GM23248 (cell line): Measurements from ENCODE around the gene LRFN2.

Experiments used
- EZH2 ChIP-seq: fragments of 200-600 bp; sonication (generic); IDR thresholded peaks from 2 replicates; pipeline ENCODE4 v1.6.1; 2018; ENCODE audit warnings: antibody characterized with exemption, mild to moderate bottlenecking; ENCODE audit not compliant: insufficient read depth, poor library complexity, severe bottlenecking
- EZH2phosphoT487 ChIP-seq: fragments of 200-600 bp; sonication (generic); IDR thresholded peaks from 2 replicates; pipeline ENCODE4 v1.6.1; 2018; ENCODE audit warnings: antibody characterized with exemption, moderate library complexity, mild to moderate bottlenecking, low read depth; ENCODE audit not compliant: insufficient read depth

- TF ChIP-seq EZH2phosphoT487 (no peak), EZH2 (no peak)
These were observed 176.3 kb downstream of the LRFN2 start for GRCh38 chr6:40410821-40411220.
